Measurements from ENCODE around the gene PRKD2. TPM values are rescaled to one million over a fixed set of nuclear protein-coding genes. Genes with fewer than 3 reads are reported as not detected.
A peak's percentile ranks its signal among the peaks of the same experiment; 100 is the strongest.

Gene PRKD2
- total RNA-seq, 1 donor from 2014 or later, result 132 TPM

- Mint-ChIP-seq H3K27me3 (ENCODE audit: unreplicated experiment) (peaks cover 4% of the 10 kb centered on the region), H3K27ac (ENCODE audit: unreplicated experiment) (no peak overlapping the region), H3K4me1 (ENCODE audit: unreplicated experiment) (peaks cover 6% of the 10 kb centered on the region), H3K36me3 (ENCODE audit: low read depth, unreplicated experiment) (no peaks in the 10 kb centered on the region), H3K9me3 (ENCODE audit: unreplicated experiment) (no peaks in the 10 kb centered on the region), H3K4me3 (ENCODE audit: unreplicated experiment) (no peak overlapping the region)
- no peak for DNase-seq (ENCODE audit: low spot score)
- no peak for TF ChIP-seq CTCF (IDR thresholded peaks at IDR 0.05; ENCODE audit: unreplicated experiment)
Measured at GRCh38 chr19:46640656-46641055, 76.3 kb downstream of the PRKD2 start.

- H3K4me3 Mint-ChIP-seq (ENCODE audit: unreplicated experiment), result no peak overlapping the region
- TF ChIP-seq CTCF (IDR thresholded peaks at IDR 0.05; ENCODE audit: unreplicated experiment), result no peak
- no peaks in the 10 kb centered on the region for H3K36me3 Mint-ChIP-seq (ENCODE audit: low read depth, unreplicated experiment)
- H3K27me3 Mint-ChIP-seq (ENCODE audit: unreplicated experiment), result peaks cover 7% of the 10 kb centered on the region
- H3K9me3 Mint-ChIP-seq (ENCODE audit: unreplicated experiment), result no peaks in the 10 kb centered on the region
- peak; percentile 31 for DNase-seq (ENCODE audit: low spot score)
- H3K4me1 Mint-ChIP-seq (ENCODE audit: unreplicated experiment), result peaks cover 4% of the 10 kb centered on the region
- no peak overlapping the region for H3K27ac Mint-ChIP-seq (ENCODE audit: unreplicated experiment)
Measured at GRCh38 chr19:46639358-46640182, 77.3 kb downstream of the PRKD2 start.

- DNase-seq (ENCODE audit: low spot score), result no peak
- TF ChIP-seq CTCF (IDR thresholded peaks at IDR 0.05; ENCODE audit: unreplicated experiment), result no peak
Measured at GRCh38 chr19:46637224-46637623, 79.7 kb downstream of the PRKD2 start.

GRCh38 chr19:46635920-46636761 lies 80.8 kb downstream of the PRKD2 start, which contains the start of gene GNG8:
GNG8 (minus strand) TSS chr19:46636202; CDS start chr19:46634682, 1,520 bp downstream.
- Mint-ChIP-seq H3K4me1 (ENCODE audit: unreplicated experiment) (peaks cover 9% of the 10 kb centered on the region), H3K27ac (ENCODE audit: unreplicated experiment) (no peak within 1 kb of the TSS), H3K9me3 (ENCODE audit: unreplicated experiment) (no peaks in the 10 kb centered on the region), H3K27me3 (ENCODE audit: unreplicated experiment) (peaks cover 11% of the 10 kb centered on the region), H3K4me3 (ENCODE audit: unreplicated experiment) (no peak within 1 kb of the TSS), H3K36me3 (ENCODE audit: low read depth, unreplicated experiment) (peaks cover 4% of the 10 kb centered on the region)
- TF ChIP-seq CTCF (IDR thresholded peaks at IDR 0.05; ENCODE audit: unreplicated experiment), result no peak
- DNase-seq (ENCODE audit: low spot score), result no peak

More at GRCh38 chr19:46637224-46637623, 79.7 kb downstream of the PRKD2 start:
- Mint-ChIP-seq H3K4me3 (ENCODE audit: unreplicated experiment) (no peak overlapping the region), H3K27ac (ENCODE audit: unreplicated experiment) (no peak overlapping the region), H3K9me3 (ENCODE audit: unreplicated experiment) (no peaks in the 10 kb centered on the region), H3K4me1 (ENCODE audit: unreplicated experiment) (peaks cover 9% of the 10 kb centered on the region), H3K27me3 (ENCODE audit: unreplicated experiment) (peaks cover 11% of the 10 kb centered on the region), H3K36me3 (ENCODE audit: low read depth, unreplicated experiment) (peaks cover 4% of the 10 kb centered on the region)
